ENCODE results near the gene GRM8. TPM values are rescaled to one million over a fixed set of nuclear protein-coding genes. Genes with fewer than 3 reads are reported as not detected.

GRM8 gene
- total and polyA plus RNA-seq, 10 of the 15 experiments (the other 5 are each of a cell fraction or from before 2014, with no cell fraction given), result 0.33 to 7.1 (median 0.45) TPM; not detected in 2

GRCh38 chr7:126696256-126697038 is 556.3 kb downstream of the GRM8 start (continued):
- TF ChIP-seq RAD51 (IDR thresholded peaks at IDR 0.05) (peak; percentile 40; the same call in 1 of the 2 replicates), CHD1 (IDR thresholded peaks at IDR 0.05; ENCODE audit: low read depth, low read length) (no peak), SP1 (IDR thresholded peaks at IDR 0.05; ENCODE audit: low read depth, low read length) (peak; percentile 46), ZNF207 (IDR thresholded peaks at IDR 0.05; ENCODE audit: borderline replicate concordance) (no peak), POLR2AphosphoS5 (IDR thresholded peaks at IDR 0.05; ENCODE audit: low read length) (no peak), CBX3 (IDR thresholded peaks at IDR 0.05; ENCODE audit: borderline replicate concordance, low read depth) (no peak), BCLAF1 (IDR thresholded peaks at IDR 0.05) (no peak), HDGF (IDR thresholded peaks at IDR 0.05) (no peak), SIN3A (IDR thresholded peaks at IDR 0.05; ENCODE audit: low read depth, low read length) (no peak), TCF3 (IDR thresholded peaks at IDR 0.05; ENCODE audit: borderline replicate concordance, insufficient read depth, low read depth, low read length) (peak; percentile 71; the same call in 1 of the 2 replicates), MTA3 (IDR thresholded peaks at IDR 0.05; ENCODE audit: borderline replicate concordance, low read length) (peak; percentile 82; the same call in 1 of the 2 replicates), SMAD5 (IDR thresholded peaks at IDR 0.05; ENCODE audit: low read depth) (no peak), ESRRA (IDR thresholded peaks at IDR 0.05; ENCODE audit: low read length) (no peak), PAX8 (IDR thresholded peaks at IDR 0.05) (no peak), SKIL (IDR thresholded peaks at IDR 0.05; ENCODE audit: low read depth, poor library complexity, severe bottlenecking) (peak; percentile 76), ZBTB33 (IDR thresholded peaks at IDR 0.05) (no peak), POLR2AphosphoS2 (IDR thresholded peaks at IDR 0.05; ENCODE audit: low read depth, low read length) (no peak)
- TF ChIP-seq, protein P1, sequence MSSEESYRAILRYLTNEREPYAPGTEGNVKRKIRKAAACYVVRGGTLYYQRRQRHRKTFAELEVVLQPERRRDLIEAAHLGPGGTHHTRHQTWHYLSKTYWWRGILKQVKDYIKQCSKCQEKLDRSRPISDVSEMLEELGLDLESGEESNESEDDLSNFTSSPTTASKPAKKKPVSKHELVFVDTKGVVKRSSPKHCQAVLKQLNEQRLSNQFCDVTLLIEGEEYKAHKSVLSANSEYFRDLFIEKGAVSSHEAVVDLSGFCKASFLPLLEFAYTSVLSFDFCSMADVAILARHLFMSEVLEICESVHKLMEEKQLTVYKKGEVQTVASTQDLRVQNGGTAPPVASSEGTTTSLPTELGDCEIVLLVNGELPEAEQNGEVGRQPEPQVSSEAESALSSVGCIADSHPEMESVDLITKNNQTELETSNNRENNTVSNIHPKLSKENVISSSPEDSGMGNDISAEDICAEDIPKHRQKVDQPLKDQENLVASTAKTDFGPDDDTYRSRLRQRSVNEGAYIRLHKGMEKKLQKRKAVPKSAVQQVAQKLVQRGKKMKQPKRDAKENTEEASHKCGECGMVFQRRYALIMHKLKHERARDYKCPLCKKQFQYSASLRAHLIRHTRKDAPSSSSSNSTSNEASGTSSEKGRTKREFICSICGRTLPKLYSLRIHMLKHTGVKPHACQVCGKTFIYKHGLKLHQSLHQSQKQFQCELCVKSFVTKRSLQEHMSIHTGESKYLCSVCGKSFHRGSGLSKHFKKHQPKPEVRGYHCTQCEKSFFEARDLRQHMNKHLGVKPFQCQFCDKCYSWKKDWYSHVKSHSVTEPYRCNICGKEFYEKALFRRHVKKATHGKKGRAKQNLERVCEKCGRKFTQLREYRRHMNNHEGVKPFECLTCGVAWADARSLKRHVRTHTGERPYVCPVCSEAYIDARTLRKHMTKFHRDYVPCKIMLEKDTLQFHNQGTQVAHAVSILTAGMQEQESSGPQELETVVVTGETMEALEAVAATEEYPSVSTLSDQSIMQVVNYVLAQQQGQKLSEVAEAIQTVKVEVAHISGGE (CRISPR knock-in tag; IDR thresholded peaks at IDR 0.05), result no peak
- TF ChIP-seq, protein P2, sequence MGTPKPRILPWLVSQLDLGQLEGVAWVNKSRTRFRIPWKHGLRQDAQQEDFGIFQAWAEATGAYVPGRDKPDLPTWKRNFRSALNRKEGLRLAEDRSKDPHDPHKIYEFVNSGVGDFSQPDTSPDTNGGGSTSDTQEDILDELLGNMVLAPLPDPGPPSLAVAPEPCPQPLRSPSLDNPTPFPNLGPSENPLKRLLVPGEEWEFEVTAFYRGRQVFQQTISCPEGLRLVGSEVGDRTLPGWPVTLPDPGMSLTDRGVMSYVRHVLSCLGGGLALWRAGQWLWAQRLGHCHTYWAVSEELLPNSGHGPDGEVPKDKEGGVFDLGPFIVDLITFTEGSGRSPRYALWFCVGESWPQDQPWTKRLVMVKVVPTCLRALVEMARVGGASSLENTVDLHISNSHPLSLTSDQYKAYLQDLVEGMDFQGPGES (IDR thresholded peaks at IDR 0.05), result no peak

All from GM12878 (cell line).